ENCODE data around the gene SPINT2. TPM values are rescaled to one million over a fixed set of nuclear protein-coding genes. Genes with fewer than 3 reads are reported as not detected.

The SPINT2 gene
- total and polyA plus RNA-seq, 4 experiments from 2014 or later: 35.7 to 94.5 (median 56.3) TPM

- intact Hi-C loops (cut with micrococcal nuclease): no loop called here
- no peaks in the 10 kb centered on the region for H3K27me3 Mint-ChIP-seq
- H3K27ac Mint-ChIP-seq: peak overlapping the region in 6 of 7 donors; percentile 41 to 84 (median 72)
- Histone ChIP-seq H3K4me3 (ENCODE audit: low read length in 2 of 2) (no peak overlapping the region), H3K9me3 (ENCODE audit: control insufficient read depth in 1 of 2, low read length in 2 of 2) (no peaks in the 10 kb centered on the region), H3K27ac (ENCODE audit: low read depth, low read length) (no peak overlapping the region), H3K4me1 (ENCODE audit: insufficient read depth, low read length) (peaks cover 36% of the 10 kb centered on the region), H3K27me3 (ENCODE audit: insufficient read depth, low read length) (no peaks in the 10 kb centered on the region), H3K36me3 (ENCODE audit: insufficient read depth, low read length) (peaks cover 4% of the 10 kb centered on the region)
- no peak for DNase-seq
- peak overlapping the region in 7 of 8 donors; percentile 12 to 85 (median 42) for H3K4me3 Mint-ChIP-seq
- no peaks in the 10 kb centered on the region for H3K9me3 Mint-ChIP-seq
- H3K36me3 Mint-ChIP-seq: peaks cover 11 to 25% of the 10 kb centered on the region in 2 donors
- ChIA-PET POLR2A (ENCODE audit: partially characterized antibody) (no interaction called here), CTCF (ENCODE audit: partially characterized antibody) (interaction anchor here (1.5 kb wide), 1 partner anchor 77 kb away, joined by 6 read pairs; no protein-coding TSS in a partner anchor)
- peaks cover 25 to 58% (median 38%) of the 10 kb centered on the region in 4 donors for H3K4me1 Mint-ChIP-seq
These were observed 57.3 kb downstream of the SPINT2 start for GRCh38 chr19:38321646-38322196.

- H3K36me3 Mint-ChIP-seq: peaks cover 20 to 39% of the 10 kb centered on the region in 2 donors
- peaks cover 28% of the 10 kb centered on the region for H3K4me1 ChIP-seq (ENCODE audit: insufficient read depth, low read length)
- H3K27ac Mint-ChIP-seq: peak overlapping the region in 2 of 7 donors; percentile 36 to 64
- no peaks in the 10 kb centered on the region for H3K27me3 ChIP-seq (ENCODE audit: insufficient read depth, low read length)
- intact Hi-C loops (cut with micrococcal nuclease): no loop called here
- H3K36me3 ChIP-seq (ENCODE audit: insufficient read depth, low read length): peaks cover 17% of the 10 kb centered on the region
- no peak overlapping the region for H3K27ac ChIP-seq (ENCODE audit: low read depth, low read length)
- H3K4me3 Mint-ChIP-seq: peak overlapping the region in 1 of 8 donors; percentile 29
- no peak for DNase-seq
- CTCF ChIA-PET (ENCODE audit: partially characterized antibody): no interaction called here
- no peaks in the 10 kb centered on the region for H3K9me3 Mint-ChIP-seq
- H3K9me3 ChIP-seq (ENCODE audit: control insufficient read depth in 1 of 2, low read length in 2 of 2): no peaks in the 10 kb centered on the region
- POLR2A ChIA-PET (ENCODE audit: partially characterized antibody): no interaction called here
- no peak overlapping the region for H3K4me3 ChIP-seq (ENCODE audit: low read length in 2 of 2)
- H3K27me3 Mint-ChIP-seq: no peaks in the 10 kb centered on the region
- H3K4me1 Mint-ChIP-seq: peaks cover 17 to 44% (median 28%) of the 10 kb centered on the region in 4 donors
These were observed 58.9 kb downstream of the SPINT2 start for GRCh38 chr19:38323291-38323690.

GRCh38 chr19:38324431-38324830 is 60.1 kb downstream of the SPINT2 start:
- intact Hi-C loops (cut with micrococcal nuclease): no loop called here
- CTCF ChIA-PET (ENCODE audit: partially characterized antibody): no interaction called here
- peaks cover 18% of the 10 kb centered on the region for H3K4me1 ChIP-seq (ENCODE audit: insufficient read depth, low read length)
- POLR2A ChIA-PET (ENCODE audit: partially characterized antibody): no interaction called here
- Mint-ChIP-seq H3K27ac (no peak overlapping the region), H3K9me3 (no peaks in the 10 kb centered on the region), H3K27me3 (no peaks in the 10 kb centered on the region), H3K36me3 (peaks cover 26 to 40% of the 10 kb centered on the region in 2 donors), H3K4me3 (no peak overlapping the region), H3K4me1 (peaks cover 12 to 32% (median 20%) of the 10 kb centered on the region in 4 donors)
- H3K27ac ChIP-seq (ENCODE audit: low read depth, low read length): no peak overlapping the region
- H3K27me3 ChIP-seq (ENCODE audit: insufficient read depth, low read length): no peaks in the 10 kb centered on the region
- peaks cover 17% of the 10 kb centered on the region for H3K36me3 ChIP-seq (ENCODE audit: insufficient read depth, low read length)
- no peaks in the 10 kb centered on the region for H3K9me3 ChIP-seq (ENCODE audit: control insufficient read depth in 1 of 2, low read length in 2 of 2)
- DNase-seq: no peak
- H3K4me3 ChIP-seq (ENCODE audit: low read length in 2 of 2): no peak overlapping the region

GRCh38 chr19:38326591-38326990 is 62.2 kb downstream of the SPINT2 start:
- CTCF ChIA-PET (ENCODE audit: partially characterized antibody): no interaction called here

GRCh38 chr19:38329651-38330050 is 65.3 kb downstream of the SPINT2 start:
- Histone ChIP-seq H3K27me3 (ENCODE audit: insufficient read depth, low read length) (no peaks in the 10 kb centered on the region), H3K4me1 (ENCODE audit: insufficient read depth, low read length) (no peaks in the 10 kb centered on the region), H3K9me3 (ENCODE audit: control insufficient read depth in 1 of 2, low read length in 2 of 2) (no peaks in the 10 kb centered on the region), H3K36me3 (ENCODE audit: insufficient read depth, low read length) (peaks cover 17% of the 10 kb centered on the region), H3K4me3 (ENCODE audit: low read length in 2 of 2) (no peak overlapping the region), H3K27ac (ENCODE audit: low read depth, low read length) (no peak overlapping the region)
- Mint-ChIP-seq H3K9me3 (no peaks in the 10 kb centered on the region), H3K27me3 (no peaks in the 10 kb centered on the region), H3K36me3 (peaks cover 25 to 32% of the 10 kb centered on the region in 2 donors), H3K4me1 (no peaks in the 10 kb centered on the region), H3K27ac (no peak overlapping the region), H3K4me3 (no peak overlapping the region)
- intact Hi-C loops (cut with micrococcal nuclease): loop anchor here (10.0 kb wide), 1 partner anchor 1015 kb away; no protein-coding TSS in a partner anchor
- CTCF ChIA-PET (ENCODE audit: partially characterized antibody): interaction anchor here (7.8 kb wide), 1 partner anchor 86 kb away, joined by 73 read pairs; no protein-coding TSS in a partner anchor
- POLR2A ChIA-PET (ENCODE audit: partially characterized antibody): no interaction called here
- no peak for DNase-seq

More at GRCh38 chr19:38326591-38326990, 62.2 kb downstream of the SPINT2 start:
- H3K9me3 ChIP-seq (ENCODE audit: control insufficient read depth in 1 of 2, low read length in 2 of 2): no peaks in the 10 kb centered on the region
- H3K27ac ChIP-seq (ENCODE audit: low read depth, low read length): no peak overlapping the region
- H3K4me3 ChIP-seq (ENCODE audit: low read length in 2 of 2): no peak overlapping the region
- DNase-seq: no peak
- Mint-ChIP-seq H3K4me3 (no peak overlapping the region), H3K4me1 (peaks cover 5 to 14% (median 7%) of the 10 kb centered on the region in 4 donors), H3K9me3 (no peaks in the 10 kb centered on the region), H3K27ac (no peak overlapping the region), H3K36me3 (peaks cover 29 to 40% of the 10 kb centered on the region in 2 donors), H3K27me3 (no peaks in the 10 kb centered on the region)
- POLR2A ChIA-PET (ENCODE audit: partially characterized antibody): interaction anchor here (0.9 kb wide), 1 partner anchor 8 kb away, joined by 3 read pairs; no protein-coding TSS in a partner anchor
- H3K4me1 ChIP-seq (ENCODE audit: insufficient read depth, low read length): peaks cover 2% of the 10 kb centered on the region
- H3K27me3 ChIP-seq (ENCODE audit: insufficient read depth, low read length): no peaks in the 10 kb centered on the region
- peaks cover 17% of the 10 kb centered on the region for H3K36me3 ChIP-seq (ENCODE audit: insufficient read depth, low read length)
- intact Hi-C loops (cut with micrococcal nuclease): no loop called here

GRCh38 chr19:38331728-38332127 is 67.4 kb downstream of the SPINT2 start:
- H3K4me1 ChIP-seq (ENCODE audit: insufficient read depth, low read length): no peaks in the 10 kb centered on the region
- no peak overlapping the region for H3K27ac ChIP-seq (ENCODE audit: low read depth, low read length)
- DNase-seq: no peak
- peaks cover 13% of the 10 kb centered on the region for H3K36me3 ChIP-seq (ENCODE audit: insufficient read depth, low read length)
- CTCF ChIA-PET (ENCODE audit: partially characterized antibody): interaction anchor here (0.6 to 7.8 kb wide), 2 partner anchors 88 to 886 kb away, joined by 3 to 73 read pairs; no protein-coding TSS in a partner anchor
- no peak overlapping the region for H3K4me3 Mint-ChIP-seq
- intact Hi-C loops (cut with micrococcal nuclease): loop anchor here (10.0 kb wide), 1 partner anchor 1017 kb away; no protein-coding TSS in a partner anchor
- POLR2A ChIA-PET (ENCODE audit: partially characterized antibody): no interaction called here
- no peaks in the 10 kb centered on the region for H3K9me3 ChIP-seq (ENCODE audit: control insufficient read depth in 1 of 2, low read length in 2 of 2)
- no peaks in the 10 kb centered on the region for H3K27me3 Mint-ChIP-seq
- H3K9me3 Mint-ChIP-seq: peaks cover 0 to 2% (median 0%) of the 10 kb centered on the region in 8 donors
- no peak overlapping the region for H3K4me3 ChIP-seq (ENCODE audit: low read length in 2 of 2)
- no peak overlapping the region for H3K27ac Mint-ChIP-seq
- no peaks in the 10 kb centered on the region for H3K27me3 ChIP-seq (ENCODE audit: insufficient read depth, low read length)
- peaks cover 18 to 23% of the 10 kb centered on the region in 2 donors for H3K36me3 Mint-ChIP-seq
- peaks cover under 1 to 13% (median 2%) of the 10 kb centered on the region in 4 donors for H3K4me1 Mint-ChIP-seq

- Histone ChIP-seq H3K36me3 (ENCODE audit: insufficient read depth, low read length) (no peaks in the 10 kb centered on the region), H3K4me3 (ENCODE audit: low read length in 2 of 2) (no peak overlapping the region), H3K27ac (ENCODE audit: low read depth, low read length) (no peak overlapping the region), H3K9me3 (ENCODE audit: control insufficient read depth in 1 of 2, low read length in 2 of 2) (no peaks in the 10 kb centered on the region), H3K27me3 (ENCODE audit: insufficient read depth, low read length) (no peaks in the 10 kb centered on the region), H3K4me1 (ENCODE audit: insufficient read depth, low read length) (peaks cover 7% of the 10 kb centered on the region)
- H3K36me3 Mint-ChIP-seq: peaks cover 10 to 11% of the 10 kb centered on the region in 2 donors
- no peak overlapping the region for H3K27ac Mint-ChIP-seq
- H3K4me1 Mint-ChIP-seq: peaks cover 7 to 20% (median 9%) of the 10 kb centered on the region in 4 donors
- CTCF ChIA-PET (ENCODE audit: partially characterized antibody): interaction anchor here (0.7 to 7.8 kb wide), 3 partner anchors 14 to 554 kb away, joined by 3 to 73 read pairs (median 4); partner anchors contain the start of gene KCNK6
- intact Hi-C loops (cut with micrococcal nuclease): loop anchor here (10.0 kb wide), 1 partner anchor 1018 kb away; no protein-coding TSS in a partner anchor
- no peaks in the 10 kb centered on the region for H3K27me3 Mint-ChIP-seq
- no peak overlapping the region for H3K4me3 Mint-ChIP-seq
- DNase-seq: no peak
- peaks cover 0 to 2% (median 0%) of the 10 kb centered on the region in 8 donors for H3K9me3 Mint-ChIP-seq
- POLR2A ChIA-PET (ENCODE audit: partially characterized antibody): no interaction called here
These were observed 68.9 kb downstream of the SPINT2 start for GRCh38 chr19:38333245-38333644.
